ENCODE measurements around the gene TMEM120B.

Gene TMEM120B

GRCh38 chr12:121791671-121792551 lies 79.4 kb downstream of the TMEM120B start:
- no peak for DNase-seq (ENCODE audit: low spot score)
- FAIRE-seq: no peak

GRCh38 chr12:121792607-121793439 lies 80.3 kb downstream of the TMEM120B start:
- FAIRE-seq (no peak), DNase-seq (ENCODE audit: low spot score) (no peak)

- FAIRE-seq (no peak), DNase-seq (ENCODE audit: low spot score) (peak; percentile 75)
Observed at GRCh38 chr12:121793440-121793837, 80.9 kb downstream of the TMEM120B start, which contains the start of gene RHOF. TSS of gene RHOF (minus strand) at chr12:121793688. CDS start at chr12:121793633, 55 bp downstream.

- DNase-seq (ENCODE audit: low spot score) (peak; percentile 89), FAIRE-seq (no peak)
Observed at GRCh38 chr12:121793838-121794533, 81.4 kb downstream of the TMEM120B start.

- DNase-seq (ENCODE audit: low spot score) (no peak), FAIRE-seq (no peak)
Observed at GRCh38 chr12:121794534-121795033, 82.0 kb downstream of the TMEM120B start.

GRCh38 chr12:121795034-121795968 lies 82.7 kb downstream of the TMEM120B start:
- no peak for FAIRE-seq

GRCh38 chr12:121796855-121797751 lies 84.6 kb downstream of the TMEM120B start:
- peak; percentile 63 for DNase-seq (ENCODE audit: low spot score)
- FAIRE-seq: no peak

More at GRCh38 chr12:121795034-121795968, 82.7 kb downstream of the TMEM120B start:
- DNase-seq (ENCODE audit: low spot score): peak; percentile 73

- no peak for FAIRE-seq
- no peak for DNase-seq (ENCODE audit: low spot score)
Observed at GRCh38 chr12:121797937-121798786, 85.6 kb downstream of the TMEM120B start.

GRCh38 chr12:121798787-121799155 lies 86.2 kb downstream of the TMEM120B start:
- DNase-seq (ENCODE audit: low spot score) (no peak), FAIRE-seq (no peak)

- DNase-seq (ENCODE audit: low spot score): peak; percentile 70
- FAIRE-seq: no peak
Observed at GRCh38 chr12:121799156-121799841, 86.7 kb downstream of the TMEM120B start.

- no peak for FAIRE-seq
- DNase-seq (ENCODE audit: low spot score): peak; percentile 87
Observed at GRCh38 chr12:121799842-121800693, 87.5 kb downstream of the TMEM120B start.

- DNase-seq (ENCODE audit: low spot score) (no peak), FAIRE-seq (no peak)
Observed at GRCh38 chr12:121800694-121801594, 88.4 kb downstream of the TMEM120B start.

GRCh38 chr12:121801595-121802484 lies 89.3 kb downstream of the TMEM120B start:
- DNase-seq (ENCODE audit: low spot score) (no peak), FAIRE-seq (no peak)

GRCh38 chr12:121802485-121802842 lies 89.9 kb downstream of the TMEM120B start:
- FAIRE-seq: no peak

More at GRCh38 chr12:121802485-121802842, 89.9 kb downstream of the TMEM120B start:
- no peak for DNase-seq (ENCODE audit: low spot score)

All from urothelium cell line (cell line).